Activated T-helper 17 cell treated with anti-CD3 and anti-CD28 coated beads, Interleukin-2, amount 50 U/mL, for 72 hours (primary cell): ENCODE results near the gene SEPSECS. TPM values are rescaled to one million over a fixed set of nuclear protein-coding genes. Genes with fewer than 3 reads are reported as not detected.
A peak's percentile ranks its signal among the peaks of the same experiment; 100 is the strongest.

Source experiments
- ATAC-seq: fragments of 150-1000 bp; cut with Tn5 transposase; replicated peaks from 2 replicates; pipeline ENCODE4 v1.10.0; 2021; ENCODE audit warnings: mild to moderate bottlenecking, moderate library complexity
- H3K27ac Mint-ChIP-seq: one replicate; pipeline ENCODE4 v1.8.0; 2022; ENCODE audit warnings: mixed read lengths
- H3K27me3 Mint-ChIP-seq: one replicate; pipeline ENCODE4 v1.8.0; 2022; ENCODE audit warnings: mixed read lengths
- H3K36me3 Mint-ChIP-seq: one replicate; pipeline ENCODE4 v1.8.0; 2022; ENCODE audit warnings: low read depth, mild to moderate bottlenecking, mixed read lengths
- H3K4me1 Mint-ChIP-seq: one replicate; pipeline ENCODE4 v1.8.0; 2022; ENCODE audit warnings: mixed read lengths
- H3K4me3 Mint-ChIP-seq: one replicate; pipeline ENCODE4 v1.8.0; 2022; ENCODE audit warnings: mild to moderate bottlenecking, mixed read lengths
- H3K9me3 Mint-ChIP-seq: one replicate; pipeline ENCODE4 v1.8.0; 2022; ENCODE audit warnings: mixed read lengths
- total RNA-seq, 2 donors: library from RNA; stranded (reverse); gene quantifications; one replicate each; pipeline ENCODE4 v1.2.3, GENCODE V29; 2022

Gene SEPSECS
- total RNA-seq, 2 donors from 2014 or later = 11.5 to 11.8 TPM

GRCh38 chr4:25131381-25131780 lies 28.9 kb downstream of the SEPSECS start:
- H3K9me3 Mint-ChIP-seq = no peaks in the 10 kb centered on the region
- no peaks in the 10 kb centered on the region for H3K27me3 Mint-ChIP-seq
- H3K4me3 Mint-ChIP-seq = no peak overlapping the region
- no peak for ATAC-seq
- H3K27ac Mint-ChIP-seq = no peak overlapping the region
- H3K36me3 Mint-ChIP-seq = peaks cover 44% of the 10 kb centered on the region
- peaks cover 6% of the 10 kb centered on the region for H3K4me1 Mint-ChIP-seq

- H3K4me3 Mint-ChIP-seq = no peak overlapping the region
- no peaks in the 10 kb centered on the region for H3K9me3 Mint-ChIP-seq
- H3K36me3 Mint-ChIP-seq = peaks cover 44% of the 10 kb centered on the region
- H3K4me1 Mint-ChIP-seq = peaks cover 4% of the 10 kb centered on the region
- no peak for ATAC-seq
- H3K27me3 Mint-ChIP-seq = no peaks in the 10 kb centered on the region
- H3K27ac Mint-ChIP-seq = no peak overlapping the region
Observed at GRCh38 chr4:25129917-25130316, 30.3 kb downstream of the SEPSECS start.

- H3K27me3 Mint-ChIP-seq = no peaks in the 10 kb centered on the region
- ATAC-seq = no peak
- no peak overlapping the region for H3K27ac Mint-ChIP-seq
- H3K4me1 Mint-ChIP-seq = no peaks in the 10 kb centered on the region
- H3K9me3 Mint-ChIP-seq = no peaks in the 10 kb centered on the region
- H3K36me3 Mint-ChIP-seq = peaks cover 47% of the 10 kb centered on the region
- H3K4me3 Mint-ChIP-seq = no peak overlapping the region
Observed at GRCh38 chr4:25128671-25129070, 31.6 kb downstream of the SEPSECS start.

GRCh38 chr4:25123236-25123635 lies 37.0 kb downstream of the SEPSECS start:
- H3K27me3 Mint-ChIP-seq = no peaks in the 10 kb centered on the region
- no peaks in the 10 kb centered on the region for H3K9me3 Mint-ChIP-seq
- no peak overlapping the region for H3K4me3 Mint-ChIP-seq
- H3K4me1 Mint-ChIP-seq = no peaks in the 10 kb centered on the region
- peaks cover 55% of the 10 kb centered on the region for H3K36me3 Mint-ChIP-seq
- ATAC-seq = peak; percentile 97
- H3K27ac Mint-ChIP-seq = no peak overlapping the region

GRCh38 chr4:25120146-25120940 lies 39.9 kb downstream of the SEPSECS start:
- H3K27me3 Mint-ChIP-seq = no peaks in the 10 kb centered on the region
- no peaks in the 10 kb centered on the region for H3K9me3 Mint-ChIP-seq
- H3K27ac Mint-ChIP-seq = no peak overlapping the region
- H3K4me3 Mint-ChIP-seq = no peak overlapping the region
- no peaks in the 10 kb centered on the region for H3K4me1 Mint-ChIP-seq
- H3K36me3 Mint-ChIP-seq = peaks cover 31% of the 10 kb centered on the region
- ATAC-seq = no peak

GRCh38 chr4:25117716-25118472 lies 42.4 kb downstream of the SEPSECS start:
- Mint-ChIP-seq H3K36me3 (peaks cover 7% of the 10 kb centered on the region), H3K4me1 (no peaks in the 10 kb centered on the region), H3K4me3 (no peak overlapping the region), H3K9me3 (no peaks in the 10 kb centered on the region), H3K27me3 (no peaks in the 10 kb centered on the region), H3K27ac (no peak overlapping the region)
- no peak for ATAC-seq

GRCh38 chr4:25117274-25117673 lies 43.0 kb downstream of the SEPSECS start:
- Mint-ChIP-seq H3K27ac (no peak overlapping the region), H3K4me3 (no peak overlapping the region), H3K9me3 (no peaks in the 10 kb centered on the region), H3K27me3 (no peaks in the 10 kb centered on the region), H3K4me1 (no peaks in the 10 kb centered on the region), H3K36me3 (peaks cover under 1% of the 10 kb centered on the region)
- ATAC-seq = no peak

- no peaks in the 10 kb centered on the region for H3K4me1 Mint-ChIP-seq
- no peaks in the 10 kb centered on the region for H3K9me3 Mint-ChIP-seq
- no peaks in the 10 kb centered on the region for H3K27me3 Mint-ChIP-seq
- H3K36me3 Mint-ChIP-seq = no peaks in the 10 kb centered on the region
- ATAC-seq = no peak
- H3K27ac Mint-ChIP-seq = no peak overlapping the region
- H3K4me3 Mint-ChIP-seq = no peak overlapping the region
Observed at GRCh38 chr4:25113915-25114904, 46.0 kb downstream of the SEPSECS start.

GRCh38 chr4:25112995-25113380 lies 47.3 kb downstream of the SEPSECS start:
- Mint-ChIP-seq H3K36me3 (no peaks in the 10 kb centered on the region), H3K4me3 (no peak overlapping the region), H3K27ac (no peak overlapping the region), H3K27me3 (no peaks in the 10 kb centered on the region), H3K9me3 (no peaks in the 10 kb centered on the region), H3K4me1 (no peaks in the 10 kb centered on the region)
- ATAC-seq = no peak

GRCh38 chr4:25112366-25112994 lies 47.8 kb downstream of the SEPSECS start:
- no peaks in the 10 kb centered on the region for H3K36me3 Mint-ChIP-seq
- no peaks in the 10 kb centered on the region for H3K9me3 Mint-ChIP-seq
- no peak overlapping the region for H3K27ac Mint-ChIP-seq
- H3K4me1 Mint-ChIP-seq = no peaks in the 10 kb centered on the region
- ATAC-seq = no peak
- H3K27me3 Mint-ChIP-seq = no peaks in the 10 kb centered on the region
- no peak overlapping the region for H3K4me3 Mint-ChIP-seq

- Mint-ChIP-seq H3K36me3 (no peaks in the 10 kb centered on the region), H3K4me1 (no peaks in the 10 kb centered on the region), H3K27me3 (no peaks in the 10 kb centered on the region), H3K27ac (no peak overlapping the region), H3K9me3 (no peaks in the 10 kb centered on the region), H3K4me3 (no peak overlapping the region)
- no peak for ATAC-seq
Observed at GRCh38 chr4:25111648-25112196, 48.5 kb downstream of the SEPSECS start.

- ATAC-seq = no peak
- H3K27me3 Mint-ChIP-seq = no peaks in the 10 kb centered on the region
- H3K9me3 Mint-ChIP-seq = no peaks in the 10 kb centered on the region
- H3K4me3 Mint-ChIP-seq = no peak overlapping the region
- H3K27ac Mint-ChIP-seq = no peak overlapping the region
- no peaks in the 10 kb centered on the region for H3K36me3 Mint-ChIP-seq
- no peaks in the 10 kb centered on the region for H3K4me1 Mint-ChIP-seq
Observed at GRCh38 chr4:25110527-25111329, 49.5 kb downstream of the SEPSECS start.

- no peak for ATAC-seq
- Mint-ChIP-seq H3K36me3 (no peaks in the 10 kb centered on the region), H3K27me3 (no peaks in the 10 kb centered on the region), H3K9me3 (no peaks in the 10 kb centered on the region), H3K4me3 (no peak overlapping the region), H3K27ac (no peak overlapping the region), H3K4me1 (no peaks in the 10 kb centered on the region)
Observed at GRCh38 chr4:25109511-25109910, 50.7 kb downstream of the SEPSECS start.
